GM12801 (cell line): ENCODE data around the gene TCF20.

Source experiments
- TF ChIP-seq, protein P1 (sequence below): IDR thresholded peaks from one replicate; pipeline ENCODE4 v1.5.1; 2011; ENCODE audit warnings: control low read depth; ENCODE audit not compliant: insufficient read length; ENCODE audit errors: extremely low read depth

The TCF20 gene

GRCh38 chr22:42298746-42299145 is 28.3 kb upstream of the TCF20 start:
- TF ChIP-seq, protein P1, sequence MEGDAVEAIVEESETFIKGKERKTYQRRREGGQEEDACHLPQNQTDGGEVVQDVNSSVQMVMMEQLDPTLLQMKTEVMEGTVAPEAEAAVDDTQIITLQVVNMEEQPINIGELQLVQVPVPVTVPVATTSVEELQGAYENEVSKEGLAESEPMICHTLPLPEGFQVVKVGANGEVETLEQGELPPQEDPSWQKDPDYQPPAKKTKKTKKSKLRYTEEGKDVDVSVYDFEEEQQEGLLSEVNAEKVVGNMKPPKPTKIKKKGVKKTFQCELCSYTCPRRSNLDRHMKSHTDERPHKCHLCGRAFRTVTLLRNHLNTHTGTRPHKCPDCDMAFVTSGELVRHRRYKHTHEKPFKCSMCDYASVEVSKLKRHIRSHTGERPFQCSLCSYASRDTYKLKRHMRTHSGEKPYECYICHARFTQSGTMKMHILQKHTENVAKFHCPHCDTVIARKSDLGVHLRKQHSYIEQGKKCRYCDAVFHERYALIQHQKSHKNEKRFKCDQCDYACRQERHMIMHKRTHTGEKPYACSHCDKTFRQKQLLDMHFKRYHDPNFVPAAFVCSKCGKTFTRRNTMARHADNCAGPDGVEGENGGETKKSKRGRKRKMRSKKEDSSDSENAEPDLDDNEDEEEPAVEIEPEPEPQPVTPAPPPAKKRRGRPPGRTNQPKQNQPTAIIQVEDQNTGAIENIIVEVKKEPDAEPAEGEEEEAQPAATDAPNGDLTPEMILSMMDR, result no peak

DNA sequence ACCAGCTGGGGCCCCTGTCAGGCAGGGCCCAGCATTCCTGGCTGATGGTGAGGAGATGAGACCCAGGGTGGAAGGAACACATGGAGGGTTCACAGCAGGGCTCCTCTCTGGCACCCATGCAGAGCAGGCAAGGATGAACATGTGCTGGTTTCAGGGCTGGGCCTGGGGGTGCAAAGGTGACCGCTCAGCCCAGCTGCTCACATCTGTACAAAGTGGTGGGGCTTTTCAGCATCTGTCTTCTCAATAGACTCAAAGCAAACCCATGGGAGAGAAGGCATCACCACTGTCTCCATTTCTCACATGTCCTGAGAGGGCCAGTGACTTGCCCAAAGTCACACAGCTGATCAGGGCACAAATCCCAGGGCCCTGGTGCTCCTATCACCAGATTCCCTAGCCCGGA is 27.3 kb upstream of the TCF20 start:
- TF ChIP-seq, protein P1, result no peak

DNA sequence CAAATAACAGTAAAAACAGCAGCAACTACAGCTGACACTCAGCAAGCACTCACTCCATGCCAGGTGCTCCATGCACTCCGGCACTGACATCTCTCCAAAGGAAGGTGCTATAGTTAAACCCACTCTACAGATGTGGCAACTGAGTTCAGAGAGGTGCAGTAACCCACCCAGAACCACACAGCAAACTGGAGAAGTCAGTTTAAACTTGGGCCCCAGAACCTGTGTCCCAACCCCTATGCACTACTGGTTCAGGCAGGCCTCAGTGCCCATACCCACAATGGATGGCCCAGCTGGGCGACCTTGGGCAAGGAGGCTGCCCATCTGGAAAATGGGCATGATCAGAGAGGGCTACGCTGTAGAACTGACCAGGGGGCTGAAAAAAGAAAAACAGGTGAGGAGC is 26.4 kb upstream of the TCF20 start:
- TF ChIP-seq, protein P1, result no peak

DNA sequence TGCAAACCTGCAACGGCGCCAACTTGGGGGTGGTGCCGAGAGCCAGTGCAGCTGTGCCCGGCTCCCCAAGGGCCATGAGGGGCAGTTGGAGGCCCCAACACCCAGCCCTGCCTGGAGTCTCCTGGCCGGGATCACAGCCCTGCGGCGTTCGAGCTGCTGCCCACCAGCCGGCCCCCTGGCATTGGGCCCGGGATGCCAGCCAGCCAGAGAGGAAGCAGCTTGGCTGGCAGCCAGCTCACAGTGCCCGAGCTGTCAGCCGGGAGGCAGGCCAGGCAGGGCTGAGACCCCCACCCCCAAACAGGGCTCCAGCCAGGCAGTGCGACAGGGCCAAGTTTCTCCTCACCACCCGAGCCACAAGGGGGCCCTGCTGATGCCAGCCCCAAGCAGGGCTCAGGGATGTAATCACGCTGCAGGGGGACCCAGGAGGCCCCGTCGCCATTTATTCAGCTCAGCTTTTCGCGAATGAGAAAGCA is 26.0 kb upstream of the TCF20 start:
- TF ChIP-seq, protein P1, result no peak

DNA sequence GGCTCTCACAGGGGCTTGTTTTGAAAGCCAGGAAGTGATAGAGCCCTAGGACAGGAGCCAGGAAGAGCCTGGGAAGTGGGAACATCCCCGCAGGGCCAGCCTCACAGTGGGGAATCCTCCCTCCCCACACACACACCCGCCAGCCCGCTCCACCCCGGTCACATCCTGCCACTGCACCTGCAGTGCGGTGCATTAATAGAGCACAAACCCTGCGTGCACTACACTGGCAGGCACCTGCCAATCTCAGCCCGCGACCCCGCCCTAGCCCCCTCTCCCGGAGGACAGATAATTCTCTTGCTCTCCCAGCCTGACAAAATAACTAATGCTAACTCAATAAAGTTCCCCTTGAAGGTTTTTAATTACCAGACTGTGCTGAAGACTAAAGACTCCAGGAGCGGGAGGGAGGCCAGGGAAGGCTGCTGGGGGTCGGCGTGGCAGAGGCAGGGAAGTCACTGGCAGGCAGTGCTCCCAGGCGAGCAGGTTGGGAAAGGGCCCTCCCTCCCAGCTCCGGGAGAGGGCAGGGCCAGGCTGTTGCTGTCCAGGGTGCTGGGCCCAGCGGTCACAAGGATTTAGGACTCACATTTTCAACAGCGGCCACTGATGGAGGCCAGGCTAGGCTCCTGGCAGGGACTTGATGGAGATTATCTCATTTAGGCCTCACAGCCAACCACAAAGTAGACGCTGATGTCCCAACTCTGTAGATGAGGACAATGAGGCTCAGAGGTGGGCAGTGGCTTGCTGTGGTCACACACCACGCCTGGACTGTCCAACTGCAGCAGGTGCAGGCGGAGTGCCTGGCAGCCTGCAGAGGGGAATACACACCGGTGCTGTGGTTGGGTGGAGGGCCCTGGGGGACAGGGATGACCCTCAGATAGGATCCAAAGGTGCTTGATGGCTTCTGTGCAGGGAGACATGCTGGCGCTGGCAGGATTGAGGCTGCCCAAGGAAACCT is 23.9 kb upstream of the TCF20 start:
- TF ChIP-seq, protein P1, result no peak

DNA sequence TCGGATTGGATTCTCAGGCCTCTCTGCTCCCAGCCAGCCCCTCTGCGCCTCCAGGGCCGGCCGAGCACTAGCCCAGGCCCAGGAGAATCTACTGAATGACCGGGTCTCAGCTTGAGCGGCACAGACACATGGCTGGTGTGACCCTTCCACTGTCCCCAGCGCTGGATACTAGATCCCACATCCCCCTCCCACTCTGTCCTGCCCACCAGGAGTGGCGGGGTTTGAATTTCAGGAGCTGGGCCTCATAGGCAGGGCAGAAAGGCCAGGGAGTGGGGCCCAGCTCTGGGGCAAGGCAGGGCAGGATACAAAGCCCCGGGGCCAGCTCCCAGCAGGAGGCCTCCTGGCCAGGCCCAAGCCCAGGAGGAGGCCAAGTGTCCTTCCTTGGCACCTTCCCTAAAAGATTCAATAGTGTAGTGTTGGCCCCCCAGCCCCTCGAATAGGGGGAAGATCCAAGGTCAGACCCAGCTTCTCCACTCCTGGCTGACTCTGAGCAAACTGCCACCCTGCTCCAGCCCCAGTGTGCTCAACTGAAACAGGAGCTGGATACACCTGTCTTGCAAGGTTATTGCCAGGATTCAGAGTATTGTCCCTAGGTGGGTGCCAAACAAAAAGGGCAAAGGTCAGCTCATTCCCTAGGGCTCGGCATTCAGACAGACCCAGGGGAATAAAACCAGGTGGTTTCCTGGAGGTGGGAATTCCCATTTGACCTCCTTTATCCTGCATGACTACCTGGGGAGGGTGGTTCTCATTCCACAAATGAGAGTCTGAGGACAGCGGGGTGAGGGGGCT is 22.5 kb upstream of the TCF20 start:
- TF ChIP-seq, protein P1, result no peak

DNA sequence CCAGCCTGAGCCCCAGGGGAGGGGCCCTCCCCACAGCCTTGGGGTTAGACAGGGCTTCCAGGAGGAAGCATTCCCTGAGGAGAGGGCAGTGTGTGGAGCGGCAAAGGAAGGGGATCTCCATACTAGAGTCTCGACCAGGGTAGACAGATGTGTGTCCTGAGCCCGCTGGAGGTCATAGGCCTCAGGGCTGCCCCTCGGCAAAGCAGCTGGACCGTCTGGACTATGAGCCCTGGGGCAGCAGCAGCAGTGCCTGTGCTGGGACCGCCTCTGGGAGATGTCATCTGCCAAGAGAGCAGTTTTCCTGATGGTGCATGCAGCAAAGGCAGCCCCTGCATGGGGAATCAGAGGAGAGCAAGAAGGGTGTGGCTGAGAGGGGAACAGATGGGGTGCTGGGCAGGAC is 20.8 kb upstream of the TCF20 start:
- TF ChIP-seq, protein P1, result no peak
